ENCODE measurements around the gene SPNS2.

- no peak for TF ChIP-seq CTCF (IDR thresholded peaks at IDR 0.05)
- no peak for TF ChIP-seq POLR2AphosphoS5 (IDR thresholded peaks at IDR 0.05; ENCODE audit: low read depth, low read length)
Measured at GRCh38 chr17:4519361-4519788, 20.7 kb downstream of the SPNS2 start.

Measured in Panc1 (cell line).